Measurements from ENCODE around the gene GSS.

The GSS gene

DNA sequence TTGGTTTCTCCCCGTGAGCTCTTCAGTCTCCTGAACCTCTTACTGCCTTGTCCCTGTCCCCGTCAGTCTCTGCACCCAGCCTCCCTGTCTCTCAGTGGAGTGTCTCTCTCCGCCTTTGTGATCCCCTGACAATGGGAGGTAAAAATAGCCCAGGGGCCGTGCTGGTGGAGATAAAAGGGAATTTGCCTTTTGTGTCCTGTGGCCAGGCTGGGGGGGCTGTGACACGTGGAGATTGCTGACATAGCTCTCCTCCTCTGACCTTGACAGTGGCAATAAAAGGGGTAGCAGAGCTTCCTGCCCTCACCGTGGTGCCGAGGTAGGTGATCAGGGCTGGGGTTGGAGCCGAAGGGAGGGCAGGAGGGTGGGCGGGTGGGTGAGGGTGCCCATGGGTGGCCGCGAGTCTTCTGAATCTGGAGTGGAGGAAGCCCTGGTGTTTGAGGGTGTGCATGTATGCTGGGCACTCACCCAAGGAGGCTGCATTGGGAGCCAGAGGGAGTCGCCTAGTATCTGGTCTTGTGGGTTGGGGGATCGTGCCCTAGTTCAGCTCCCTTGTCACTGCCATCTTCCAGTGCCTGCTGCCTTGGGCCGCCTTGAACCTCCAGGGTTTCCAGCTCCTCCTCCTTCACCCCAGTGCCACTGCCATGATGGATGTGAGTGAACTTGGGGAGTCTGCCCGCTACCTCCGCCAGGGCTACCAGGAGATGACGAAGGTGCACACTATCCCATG is 21.9 kb upstream of the GSS start:
- no peak for DNase-seq

DNA sequence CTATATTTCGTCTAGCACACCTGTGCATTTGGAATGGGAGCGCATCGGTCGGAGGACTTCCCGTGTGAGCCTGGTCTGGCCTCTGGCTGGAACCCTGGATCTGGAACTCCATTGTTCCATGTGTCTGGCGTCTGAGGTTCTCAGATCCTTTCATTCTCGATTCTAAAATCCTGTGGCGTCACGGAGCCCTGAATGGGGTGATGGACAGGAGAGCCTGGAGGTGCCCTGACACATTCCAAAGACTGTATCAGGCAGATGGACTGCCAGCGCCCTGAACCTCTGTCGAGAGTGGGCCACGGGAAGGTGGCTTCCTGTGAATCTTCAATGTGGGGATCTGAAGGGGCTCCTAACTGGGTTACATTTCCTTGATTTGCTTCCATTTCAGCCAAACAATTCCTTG is 20.7 kb upstream of the GSS start:
- no peak for DNase-seq

DNA sequence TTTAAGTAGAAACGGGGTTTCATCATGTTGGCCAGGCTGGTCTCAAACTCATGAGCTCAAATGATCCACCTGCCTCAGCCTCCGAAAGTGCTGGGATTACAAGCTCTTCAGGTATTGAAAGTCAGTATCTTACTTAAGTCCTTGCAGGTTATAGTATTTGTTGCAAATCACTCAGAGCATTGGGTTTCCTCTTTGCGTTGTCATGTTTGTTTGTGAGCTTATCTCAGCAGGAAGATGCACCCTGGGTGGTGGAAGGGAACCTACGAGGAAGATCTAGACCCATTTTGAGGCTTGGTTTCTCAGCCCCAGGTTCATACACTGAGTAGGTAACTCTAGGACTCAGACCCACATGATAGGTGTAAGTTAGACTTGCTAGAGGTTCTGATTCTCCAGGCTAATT is 18.6 kb upstream of the GSS start:
- no peak for DNase-seq

DNA sequence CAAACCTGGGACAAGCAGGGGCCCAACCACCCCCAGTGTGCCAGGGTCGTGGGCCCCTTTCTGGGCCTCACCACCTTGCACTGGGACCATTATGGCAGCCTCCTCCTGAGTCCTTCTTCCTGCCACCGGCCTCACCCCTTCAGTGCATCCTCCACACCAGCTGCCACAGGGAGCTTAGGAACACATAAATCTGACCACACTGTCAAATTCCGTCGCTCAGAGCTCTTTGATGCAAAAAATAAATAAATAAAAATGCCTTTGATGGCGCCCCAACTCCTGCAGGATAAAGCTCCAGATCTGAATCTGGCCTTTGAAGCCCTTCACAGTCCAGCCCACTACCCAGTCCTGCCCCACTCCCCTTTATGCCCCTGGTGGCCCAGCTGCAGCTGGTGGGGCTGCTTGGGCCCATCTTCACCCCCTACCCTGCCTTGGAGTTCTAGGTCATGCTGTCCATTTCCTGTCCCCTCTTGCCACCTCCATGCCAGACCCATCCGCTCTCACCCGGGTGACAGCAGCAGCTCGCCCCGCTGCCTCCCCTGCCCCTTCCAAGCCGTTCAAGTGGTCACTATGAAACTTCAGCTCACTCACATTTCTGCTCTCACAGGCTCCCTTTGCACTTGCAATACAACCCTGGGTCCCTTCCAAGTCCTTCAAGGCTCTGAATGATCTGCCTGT is 16.1 kb upstream of the GSS start:
- no peak for DNase-seq

DNA sequence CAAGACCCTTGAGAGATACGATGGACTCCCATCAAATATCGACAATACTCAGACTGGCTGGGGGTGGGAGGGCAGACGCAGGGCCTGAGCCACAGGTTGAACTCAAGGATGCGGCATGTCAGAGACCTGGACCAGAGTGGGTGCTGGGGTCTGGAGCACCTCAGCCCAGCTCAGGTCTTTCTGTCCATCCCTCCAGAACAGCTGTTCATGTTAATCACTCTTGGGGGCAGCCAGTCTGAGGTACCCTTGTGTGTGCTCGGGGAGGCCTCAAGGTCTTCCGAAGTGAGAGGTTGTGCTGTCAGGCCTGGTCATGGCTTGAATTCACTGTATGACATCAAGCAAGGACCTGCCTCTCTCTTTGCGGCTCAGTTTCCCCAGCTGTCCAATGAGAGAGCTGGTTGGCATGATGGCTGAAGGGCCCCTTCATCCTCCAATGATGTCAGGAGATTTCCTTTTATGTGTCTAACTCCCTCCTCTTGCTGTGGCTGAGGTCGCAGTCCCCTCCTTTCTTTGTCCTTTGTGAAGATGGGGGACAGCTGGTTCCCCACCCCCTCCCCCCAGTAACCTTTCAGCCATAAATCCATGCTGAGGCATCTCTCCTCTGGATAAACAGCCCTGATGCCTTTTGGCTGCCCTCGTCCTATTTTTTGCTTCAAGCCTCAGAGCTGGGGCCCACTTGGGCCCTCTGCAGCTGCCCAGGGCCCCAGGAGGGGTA is 15.4 kb upstream of the GSS start:
- no peak for DNase-seq

DNA sequence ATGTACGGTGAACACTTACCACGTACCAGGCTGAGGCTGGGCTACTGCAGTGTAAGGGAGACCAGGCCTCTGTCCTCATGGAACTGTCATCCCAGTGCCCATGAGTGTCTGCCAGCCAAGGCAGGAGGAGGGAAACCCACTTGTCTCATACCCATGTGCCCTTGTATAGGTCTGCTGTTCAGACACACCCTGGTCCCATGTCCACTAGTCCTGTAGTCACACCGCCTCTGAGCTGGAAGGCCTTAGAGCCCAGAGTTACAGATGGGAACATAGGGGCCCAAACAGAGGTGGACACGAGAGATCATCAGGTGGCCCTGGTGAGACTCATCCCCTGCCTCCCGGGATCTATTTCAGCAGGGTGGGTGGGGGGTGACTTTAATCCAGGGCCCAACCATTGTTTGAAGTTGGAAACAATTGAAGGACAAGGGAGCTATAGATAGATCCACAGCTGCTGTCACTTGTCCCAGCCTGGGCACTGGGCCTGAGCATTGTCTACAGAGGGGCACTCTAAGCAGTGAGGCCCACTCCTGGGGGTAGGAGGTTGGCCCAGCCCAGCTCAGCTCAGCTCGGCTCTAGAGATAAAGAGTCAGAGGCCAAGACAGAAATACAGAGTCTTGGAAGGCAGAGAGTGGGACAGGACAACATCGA is 14.7 kb upstream of the GSS start:
- DNase-seq: no peak

DNA sequence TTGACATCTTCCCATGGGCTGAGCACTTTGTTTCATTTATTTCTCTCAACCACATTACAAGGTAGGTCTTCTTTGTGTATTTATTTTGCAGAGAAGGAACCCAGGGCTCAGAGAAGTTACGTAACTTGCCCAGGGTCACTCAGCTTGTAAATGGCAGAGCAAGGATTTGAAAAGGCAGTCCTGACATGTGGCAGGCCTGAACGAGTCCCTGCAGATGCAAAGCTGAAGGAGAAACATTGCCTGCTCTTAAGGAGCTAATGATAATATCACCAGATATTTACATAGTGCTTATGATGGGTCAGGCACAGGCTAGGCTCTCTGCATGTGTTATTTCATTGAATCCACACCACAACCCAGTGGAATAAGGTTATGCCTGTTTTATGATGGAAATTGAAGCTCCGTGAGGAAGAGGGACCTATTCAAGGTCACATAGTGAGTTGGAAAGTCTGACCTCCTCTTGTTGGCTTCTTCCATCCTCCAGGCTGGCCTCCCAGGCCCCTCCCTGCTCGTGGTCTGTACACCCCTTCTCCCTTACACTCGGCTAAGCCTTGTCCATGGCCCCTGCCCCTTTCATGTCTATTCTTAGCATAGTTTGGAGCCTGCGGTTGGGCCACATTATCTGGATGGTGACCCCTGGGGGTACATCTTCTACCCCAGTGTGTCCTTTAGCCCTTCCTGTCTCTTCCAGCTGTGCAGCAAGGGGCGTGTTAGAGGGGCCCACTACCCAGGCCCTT is 12.6 kb upstream of the GSS start:
- DNase-seq: no peak

DNA sequence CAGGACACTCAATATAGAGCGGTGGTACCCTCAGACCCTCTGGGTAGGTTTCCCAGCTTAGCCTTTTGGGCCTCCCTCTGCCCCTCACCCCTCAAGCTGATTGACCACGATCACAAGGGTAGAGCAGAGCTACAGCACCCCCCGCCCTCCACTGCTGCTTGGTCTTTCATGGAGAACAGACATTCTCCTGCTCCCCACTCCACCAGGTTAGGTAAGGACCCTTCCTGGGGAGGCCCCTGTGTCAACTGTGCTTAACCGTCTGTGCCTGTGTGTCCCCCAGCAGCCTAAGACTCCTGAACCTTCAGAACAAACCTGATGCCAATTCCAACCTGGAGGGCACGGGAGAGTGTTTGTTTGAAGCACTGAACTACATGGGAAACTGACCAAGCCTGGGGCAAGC is 11.8 kb upstream of the GSS start:
- DNase-seq: no peak

DNA sequence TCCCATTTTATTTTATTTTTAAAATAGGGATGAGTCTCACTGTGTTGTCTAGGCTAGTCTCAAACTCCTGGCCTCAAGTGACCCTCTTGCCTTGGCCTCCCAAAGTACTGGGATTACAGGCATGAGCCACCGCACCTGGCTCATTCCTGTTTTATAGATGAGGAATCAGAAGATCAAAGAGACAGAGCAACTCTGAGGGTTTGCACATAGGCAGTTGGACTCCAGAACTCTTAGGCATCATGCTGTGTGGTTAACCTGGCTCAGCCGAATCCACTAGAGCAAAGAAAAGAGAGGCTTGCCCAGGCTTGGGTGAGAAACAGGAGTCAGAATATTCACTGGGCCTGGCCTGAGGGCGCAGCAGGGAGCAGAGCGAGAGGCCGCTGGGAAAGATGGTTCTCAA is 9.4 kb upstream of the GSS start:
- DNase-seq: no peak

DNA sequence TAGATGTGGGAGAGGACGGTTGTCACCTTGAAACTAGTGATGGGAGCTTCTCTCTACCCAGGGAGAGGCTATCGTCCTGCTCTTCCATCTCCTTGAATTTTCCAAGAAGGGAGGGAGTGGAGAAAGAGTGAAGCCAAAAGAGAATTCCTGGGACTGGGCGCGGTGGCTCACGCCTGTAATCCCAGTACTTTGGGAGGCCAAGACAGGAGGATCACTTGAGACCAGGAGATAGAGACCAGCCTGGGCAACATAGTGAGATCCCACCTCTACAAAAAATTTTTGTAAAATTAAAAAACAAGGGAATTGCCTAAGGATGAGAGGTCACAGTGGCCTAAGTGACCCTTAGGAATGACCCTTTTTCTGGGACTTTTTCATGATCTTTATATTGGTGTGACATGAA is 8.9 kb upstream of the GSS start:
- DNase-seq: no peak

DNA sequence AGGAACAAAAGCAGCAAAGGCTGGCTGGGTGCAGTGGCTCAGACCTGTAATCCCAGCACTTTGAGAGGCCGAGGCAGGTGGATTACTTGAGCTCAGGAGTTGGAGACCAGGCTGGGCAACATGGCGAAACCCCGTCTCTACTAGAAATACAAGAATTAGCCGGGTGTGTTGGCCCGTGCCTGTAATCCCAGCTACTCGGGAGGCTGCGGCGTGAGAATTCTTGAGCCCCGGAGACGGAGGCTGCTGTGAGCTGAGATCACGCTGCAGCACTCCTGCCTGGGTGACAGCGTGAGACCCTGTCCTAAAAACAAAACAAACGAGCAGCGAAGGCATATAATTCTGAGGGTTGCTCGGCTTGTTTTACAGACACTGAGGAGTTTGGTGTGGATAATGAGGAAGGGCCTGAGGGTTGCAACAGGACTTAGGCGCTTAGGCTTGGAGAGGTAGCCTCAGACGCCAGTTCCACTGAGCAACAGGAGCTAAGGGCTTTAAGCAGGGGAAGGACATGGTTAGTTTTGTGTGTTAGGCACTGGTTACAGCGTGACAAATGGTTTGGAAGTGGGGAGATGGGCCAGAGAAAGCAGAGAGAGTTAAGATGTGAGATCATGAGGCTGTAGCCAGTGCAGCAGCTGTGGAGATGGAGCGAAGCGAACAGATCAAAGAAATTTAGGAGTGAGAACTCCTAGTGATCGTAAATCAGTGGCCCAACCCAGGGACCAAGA is 1.3 kb upstream of the GSS start:
- no peak for DNase-seq

DNA sequence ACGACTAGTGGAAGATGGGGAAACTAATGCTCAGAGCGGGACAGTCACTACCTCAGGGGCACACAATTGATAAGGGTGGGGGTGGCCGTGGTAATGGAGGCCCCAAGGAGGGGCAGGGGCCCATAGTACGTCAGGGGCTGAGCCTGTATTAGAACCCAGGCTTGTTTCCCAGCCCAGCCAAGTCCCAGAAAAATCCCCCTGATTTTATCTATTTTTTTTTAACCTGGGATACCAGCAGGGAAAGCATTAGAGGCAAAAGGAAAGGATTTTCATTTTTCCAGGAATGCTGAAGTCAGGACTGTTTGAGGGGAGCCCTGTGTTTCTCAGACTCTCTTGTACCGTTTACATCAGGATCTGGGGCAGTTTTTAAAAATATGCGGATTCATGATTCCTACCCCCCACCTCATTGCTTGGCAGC is 444 bp upstream of the GSS start:
- no peak for DNase-seq

DNA sequence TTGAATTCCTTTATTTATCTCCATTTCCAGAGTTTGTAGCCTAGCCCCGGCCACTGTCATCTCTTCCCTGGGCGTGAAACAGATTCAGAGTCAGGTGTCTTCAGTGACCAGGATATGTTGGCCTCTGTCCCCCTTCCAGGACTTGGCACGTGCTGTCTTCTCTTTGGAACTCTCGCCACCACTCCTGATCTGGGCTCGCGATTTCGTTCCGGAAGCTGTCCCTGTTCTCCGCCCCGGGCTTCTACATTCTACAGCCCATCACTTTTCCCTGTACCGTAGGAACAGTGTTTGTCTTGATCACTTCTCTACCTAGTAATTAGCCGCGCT is 739 bp downstream of the GSS start:
- DNase-seq: peak in 1 of 2 donors; percentile 1

DNA sequence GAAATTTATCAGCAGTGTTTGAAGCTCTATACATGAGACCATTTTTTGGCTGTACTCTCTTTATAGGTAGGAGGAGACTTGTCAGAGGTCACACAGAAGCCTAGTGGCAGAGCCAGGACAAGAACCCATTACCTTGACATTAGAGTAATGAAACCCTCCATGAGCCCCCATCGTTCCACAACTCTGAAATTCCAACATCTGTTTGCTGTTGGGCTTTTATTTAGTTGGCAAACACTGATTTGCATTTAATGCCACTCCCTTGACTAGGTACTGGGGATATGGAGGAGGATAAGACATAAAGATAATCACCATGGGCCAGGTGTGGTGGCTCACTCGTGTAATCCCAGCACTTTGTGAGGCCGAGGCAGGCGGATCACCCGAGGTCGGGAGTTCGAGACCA is 1.6 kb downstream of the GSS start:
- DNase-seq: no peak

DNA sequence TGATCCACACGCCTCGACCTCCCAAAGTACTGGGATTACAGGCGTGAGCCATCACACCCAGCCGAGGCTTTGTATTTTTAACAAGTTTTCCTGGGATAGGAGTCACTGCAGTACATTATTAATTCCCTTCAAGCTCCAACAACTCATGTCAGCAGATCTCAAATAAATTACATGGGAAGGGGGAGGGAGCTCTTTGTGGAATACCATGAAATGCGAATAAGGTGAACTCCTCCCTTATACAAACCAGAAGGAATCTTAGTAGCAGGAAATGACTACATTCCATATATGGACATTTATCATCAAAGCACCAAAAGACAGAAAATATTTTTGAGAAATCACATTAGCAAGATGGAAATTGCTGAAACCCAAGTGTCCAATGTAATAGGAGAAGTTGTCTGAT is 2.9 kb downstream of the GSS start:
- DNase-seq: no peak

DNA sequence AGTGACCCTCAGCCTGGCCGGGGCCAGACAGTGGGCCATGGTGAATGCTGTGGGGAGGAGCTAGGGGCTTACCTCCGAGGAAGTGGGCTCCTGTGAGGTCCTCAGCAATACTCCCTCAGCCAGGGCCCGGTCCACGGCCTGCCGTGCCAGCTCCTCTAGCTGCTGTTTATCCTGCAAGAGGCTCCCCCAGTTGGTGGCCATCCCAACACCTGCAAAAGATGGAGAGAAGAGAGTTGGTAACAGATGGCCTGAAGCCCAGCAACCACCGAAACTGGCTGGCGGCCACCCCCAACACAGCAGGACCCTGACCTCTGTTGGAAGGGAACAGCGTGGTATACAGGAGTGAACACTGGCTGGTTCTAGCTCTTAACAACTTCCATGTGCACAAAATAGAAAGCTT is 4.0 kb downstream of the GSS start:
- DNase-seq: no peak

DNA sequence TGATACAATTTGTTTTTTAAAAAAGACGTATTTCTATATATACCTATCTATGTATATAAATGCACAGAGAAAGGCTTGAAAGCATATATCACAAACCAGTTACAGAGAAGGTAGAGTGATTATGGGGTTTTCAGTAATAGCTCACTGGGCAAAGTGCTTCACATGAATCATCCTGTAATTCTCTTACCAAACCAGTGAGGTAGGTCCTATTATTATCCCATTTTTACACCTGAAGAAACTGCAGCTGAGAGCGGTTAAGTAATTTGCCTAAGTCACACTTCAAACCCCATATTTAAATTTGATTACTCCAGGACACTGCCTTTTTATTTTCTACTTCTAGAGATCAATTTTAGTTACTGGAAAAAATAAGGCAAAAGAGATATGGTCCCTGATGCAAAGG is 4.4 kb downstream of the GSS start:
- DNase-seq: no peak

DNA sequence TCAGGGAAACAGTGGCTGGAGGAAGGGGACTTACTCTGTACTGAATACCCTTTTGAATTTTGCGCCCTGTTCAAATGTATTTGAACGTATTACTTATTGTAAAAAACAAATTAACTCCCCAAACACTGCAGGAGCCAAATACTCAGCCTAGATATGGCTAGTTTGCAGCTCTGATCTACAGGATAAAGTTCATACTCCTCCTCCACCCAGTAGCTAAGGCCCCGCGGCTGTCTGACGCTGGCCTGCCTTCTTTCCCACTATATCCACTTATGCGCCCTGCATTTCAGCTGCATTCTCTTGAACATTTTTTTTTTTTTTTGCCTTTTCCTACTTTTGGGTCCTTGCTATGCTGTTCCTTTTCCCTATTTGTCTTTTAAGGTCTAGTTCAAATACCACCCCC is 6.5 kb downstream of the GSS start:
- no peak for DNase-seq

DNA sequence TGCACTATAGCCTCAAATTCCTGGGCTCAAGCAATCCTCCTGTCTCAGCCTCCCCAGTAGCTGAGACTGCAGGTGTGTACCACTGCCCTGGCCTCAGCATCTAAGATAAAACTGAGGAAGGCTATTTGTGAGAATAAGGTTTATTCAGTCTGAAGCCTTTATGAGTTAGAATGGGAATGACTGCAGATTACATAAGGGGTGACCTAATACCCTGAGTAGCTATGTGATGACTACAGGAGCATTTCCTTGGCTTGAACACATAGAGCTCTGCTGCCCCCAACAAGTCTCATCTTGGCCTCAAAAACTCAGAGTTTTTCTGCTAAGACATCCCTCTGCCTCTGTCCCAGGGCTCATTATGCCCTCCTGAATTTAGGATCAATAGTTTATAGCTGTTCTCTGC is 7.6 kb downstream of the GSS start:
- no peak for DNase-seq

DNA sequence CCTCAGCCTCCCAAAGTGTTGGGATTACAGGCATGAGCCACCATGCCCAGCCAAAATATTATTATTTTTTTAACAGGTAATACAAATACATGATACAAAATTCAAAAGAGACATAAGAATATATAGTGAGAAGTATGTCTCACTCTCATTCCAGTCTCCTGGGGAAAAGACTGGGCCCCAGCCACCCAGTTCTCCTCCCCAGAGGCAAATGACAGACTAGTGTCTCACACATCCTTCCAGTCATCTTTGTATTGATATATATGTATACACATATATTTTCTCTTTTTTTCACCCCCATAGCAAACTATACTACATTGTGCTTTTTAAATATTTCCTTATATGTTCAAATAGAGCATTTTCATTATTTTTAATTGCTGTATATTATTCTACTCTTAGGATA is 8.3 kb downstream of the GSS start:
- no peak for DNase-seq

DNA sequence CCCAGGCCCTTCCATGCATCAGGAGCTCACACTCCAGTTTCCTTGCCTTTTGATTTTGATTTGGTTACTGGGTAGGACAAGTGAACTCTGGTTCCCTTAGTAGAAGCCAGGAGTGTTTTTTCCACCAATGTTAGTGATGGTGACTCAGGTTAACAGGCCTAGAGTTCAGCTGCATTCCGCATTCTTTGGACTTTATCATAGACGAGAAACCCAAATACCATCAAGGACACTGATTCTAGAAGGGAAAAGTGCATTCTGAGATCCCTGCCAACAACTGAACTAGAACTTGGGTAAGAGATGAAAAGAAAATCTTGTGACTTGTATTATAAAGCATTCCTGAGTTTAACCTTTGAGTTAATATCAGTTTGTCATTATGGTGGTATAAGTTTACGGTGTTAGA is 8.9 kb downstream of the GSS start:
- no peak for DNase-seq

DNA sequence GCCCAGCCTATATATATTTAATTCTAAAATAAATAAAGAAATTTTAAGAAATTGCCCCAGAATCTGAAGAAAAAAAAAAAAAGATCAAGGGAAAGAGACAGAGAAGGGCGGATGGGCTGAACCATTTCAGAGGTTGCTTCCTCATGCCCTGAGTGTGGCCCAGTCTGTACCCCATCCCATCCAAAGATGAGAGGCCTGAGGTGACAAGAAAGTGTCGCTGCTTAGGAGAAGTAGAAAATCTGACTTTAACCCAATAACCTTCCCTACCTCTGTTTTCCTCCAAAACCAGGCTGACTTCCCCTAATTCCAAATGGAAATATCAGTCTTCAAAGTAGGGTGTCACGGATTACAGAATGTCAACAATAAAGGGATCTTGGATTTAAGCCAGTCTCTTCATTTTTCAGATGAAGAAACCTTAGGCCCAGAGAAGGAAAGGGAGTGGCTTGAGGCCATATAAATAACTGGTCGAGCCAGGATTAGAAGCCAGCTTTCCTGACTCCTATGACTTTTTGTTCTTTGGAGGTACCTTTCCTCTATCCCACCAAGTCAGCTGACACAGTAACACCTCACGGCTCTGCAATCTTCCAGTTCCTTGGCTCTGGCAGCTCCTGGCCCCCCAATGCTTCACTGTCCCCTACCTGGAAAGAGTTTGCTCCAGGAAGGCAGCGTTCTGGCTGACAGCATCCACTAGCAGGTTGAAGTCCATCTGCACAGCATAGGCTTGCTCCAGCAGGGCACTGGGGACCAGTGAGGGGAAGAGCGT is 10.1 kb downstream of the GSS start:
- DNase-seq: no peak

All from CD4-positive, alpha-beta T cell treated with Interleukin-1 beta for 1 hour (primary cell).